Activated naive CD4-positive, alpha-beta T cell treated with anti-CD3 and anti-CD28 coated beads for 36 hours (primary cell): ENCODE data around the gene AKIP1. TPM values are rescaled to one million over a fixed set of nuclear protein-coding genes. Genes with fewer than 3 reads are reported as not detected.

Source experiments
- CTCF ChIA-PET: fragments of 350-600 bp; sonication (Branson Sonifier 250); formaldehyde crosslinking; loops from one replicate; lab custom pipeline; 2021; ENCODE audit warnings: antibody characterized with exemption; lab: Charles Lee
- DNase-seq: peaks from one replicate; pipeline ENCODE4 v3.0.0-alpha.2; 2020
- H3K27ac Mint-ChIP-seq: one replicate; pipeline ENCODE4 v1.8.0; 2021; ENCODE audit warnings: mild to moderate bottlenecking, mixed read lengths
- H3K27me3 Mint-ChIP-seq: one replicate; pipeline ENCODE4 v1.8.0; 2021; ENCODE audit warnings: low read depth, mixed read lengths
- H3K36me3 Mint-ChIP-seq: one replicate; pipeline ENCODE4 v1.8.0; 2021; ENCODE audit warnings: low read depth, mixed read lengths
- H3K4me1 Mint-ChIP-seq: one replicate; pipeline ENCODE4 v1.8.0; 2021; ENCODE audit warnings: low read depth, mixed read lengths
- H3K4me3 Mint-ChIP-seq: one replicate; pipeline ENCODE4 v1.8.0; 2021; ENCODE audit warnings: mild to moderate bottlenecking, moderate library complexity, mixed read lengths
- H3K9me3 Mint-ChIP-seq: one replicate; pipeline ENCODE4 v1.8.0; 2021; ENCODE audit warnings: mixed read lengths
- intact Hi-C: fragments of 100-400 bp; cut with micrococcal nuclease; formaldehyde crosslinking; loops from one replicate; pipeline ENCODE4 v1.15.1; 2023
- total RNA-seq, 2 experiments: library from RNA; stranded (reverse); gene quantifications; one replicate each; pipeline ENCODE4 v1.2.3, GENCODE V29; 2021

Gene AKIP1
- total RNA-seq, 2 experiments from 2014 or later: 41.5 to 43.9 TPM

DNA sequence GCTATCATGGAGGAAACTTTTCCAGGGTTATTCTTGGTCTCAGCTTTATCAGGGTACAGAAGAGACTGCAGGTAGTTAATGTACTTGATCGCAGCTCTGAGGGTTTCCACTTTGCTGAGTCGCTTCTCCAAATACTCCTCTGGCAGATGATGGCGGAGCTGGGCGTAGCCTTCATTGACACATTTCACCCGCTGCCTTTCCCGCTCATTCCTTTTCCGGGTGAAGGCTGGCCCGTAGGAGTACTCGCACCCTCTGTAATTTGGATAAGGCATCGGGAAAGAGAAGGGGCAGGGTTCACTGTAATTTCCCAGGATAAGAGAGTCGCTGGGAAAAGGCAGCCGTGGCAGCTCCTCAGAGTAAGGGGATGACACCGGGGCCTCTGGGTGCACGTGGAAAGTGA, 26.7 kb downstream of the AKIP1 start:
- no peaks in the 10 kb centered on the region for H3K9me3 Mint-ChIP-seq
- H3K27me3 Mint-ChIP-seq: peaks cover 2% of the 10 kb centered on the region
- no peak overlapping the region for H3K27ac Mint-ChIP-seq
- CTCF ChIA-PET: interaction anchor here (1.0 to 1.7 kb wide), 2 partner anchors 22 to 23 kb away, joined by 3 to 4 read pairs; no protein-coding TSS in a partner anchor
- DNase-seq: no peak
- no peak overlapping the region for H3K4me3 Mint-ChIP-seq
- no peaks in the 10 kb centered on the region for H3K4me1 Mint-ChIP-seq
- intact Hi-C loops: no loop called here
- no peaks in the 10 kb centered on the region for H3K36me3 Mint-ChIP-seq

DNA sequence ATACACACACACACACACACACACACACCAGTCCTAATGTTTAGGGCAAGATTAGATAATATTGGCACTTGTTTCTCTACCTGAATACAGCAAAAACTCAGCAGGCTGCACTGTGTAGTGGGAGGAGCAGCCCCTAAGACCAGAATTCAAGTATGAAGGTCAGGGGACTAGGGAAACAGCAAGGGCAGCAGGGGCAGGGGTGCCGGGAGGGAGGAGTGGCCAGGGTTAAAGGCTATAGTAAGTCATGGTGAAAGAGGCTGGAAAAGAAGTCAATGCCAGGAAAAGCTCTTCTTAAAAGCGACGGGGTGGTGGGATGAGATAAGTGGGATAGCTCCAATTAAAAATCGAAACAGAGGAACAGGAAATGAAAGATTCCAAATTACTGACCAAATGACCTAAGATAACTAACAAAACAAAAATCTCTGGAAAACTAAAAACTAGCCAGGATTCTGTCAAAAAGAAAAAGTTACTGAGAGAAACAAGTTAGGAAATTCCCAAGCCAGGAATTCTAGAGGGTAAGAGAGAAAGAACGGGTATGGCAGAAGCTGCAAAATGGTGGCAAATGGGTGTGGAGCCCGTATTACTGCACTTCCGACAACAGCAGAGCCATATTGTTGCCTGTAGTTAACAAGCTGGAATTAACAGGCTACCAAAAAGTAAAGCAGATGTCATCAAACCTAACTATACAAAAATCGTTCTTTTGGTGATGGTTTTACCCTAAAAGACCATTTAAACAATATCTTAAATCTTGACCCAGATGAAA, 30.5 kb downstream of the AKIP1 start:
- CTCF ChIA-PET: interaction anchor here (1.0 to 1.9 kb wide), 2 partner anchors 18 kb away, joined by 3 to 5 read pairs; no protein-coding TSS in a partner anchor
- intact Hi-C loops: no loop called here
- Mint-ChIP-seq H3K36me3 (peaks cover 3% of the 10 kb centered on the region), H3K4me1 (no peaks in the 10 kb centered on the region), H3K27me3 (peaks cover 2% of the 10 kb centered on the region), H3K9me3 (no peaks in the 10 kb centered on the region), H3K4me3 (no peak overlapping the region), H3K27ac (no peak overlapping the region)
- DNase-seq: no peak

DNA sequence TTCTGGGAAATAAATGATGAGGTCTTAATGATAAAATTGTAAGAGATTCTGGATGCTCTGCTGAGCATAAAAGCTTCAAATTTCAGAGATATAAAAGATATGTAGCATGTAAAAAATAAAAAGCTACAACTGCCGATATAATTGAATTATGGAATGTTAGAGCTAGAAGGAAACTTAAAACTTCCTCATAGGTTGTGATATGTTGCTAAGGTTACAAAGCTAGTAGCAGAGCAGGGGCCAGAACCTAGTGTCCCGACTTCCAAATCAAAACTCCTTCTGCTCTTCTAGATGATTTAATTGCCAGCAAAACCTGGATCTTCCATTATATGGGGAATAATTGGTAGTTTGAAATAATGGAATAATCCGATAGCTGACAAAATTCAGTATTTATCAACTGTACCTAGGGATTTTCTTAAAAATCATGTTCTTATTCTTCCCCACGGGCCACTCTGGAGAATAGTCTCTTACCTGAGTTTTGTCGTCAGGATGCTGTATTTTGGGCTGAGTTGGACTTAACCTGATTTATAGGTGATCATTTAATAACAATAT, 31.6 kb downstream of the AKIP1 start, which contains the start of gene ASCL3:
Gene ASCL3, minus strand, starts transcription at position 499 of the 549 bp plus-strand sequence. CDS start 4,855 bp downstream, outside the sequence.
- Mint-ChIP-seq H3K27me3 (peaks cover 2% of the 10 kb centered on the region), H3K4me3 (no peak within 1 kb of the TSS), H3K27ac (no peak within 1 kb of the TSS), H3K36me3 (peaks cover 10% of the 10 kb centered on the region), H3K4me1 (no peaks in the 10 kb centered on the region), H3K9me3 (no peaks in the 10 kb centered on the region)
- DNase-seq: no peak
- intact Hi-C loops: no loop called here
- CTCF ChIA-PET: interaction anchor here (1.0 kb wide), 1 partner anchor 17 kb away, joined by 3 read pairs; no protein-coding TSS in a partner anchor

DNA sequence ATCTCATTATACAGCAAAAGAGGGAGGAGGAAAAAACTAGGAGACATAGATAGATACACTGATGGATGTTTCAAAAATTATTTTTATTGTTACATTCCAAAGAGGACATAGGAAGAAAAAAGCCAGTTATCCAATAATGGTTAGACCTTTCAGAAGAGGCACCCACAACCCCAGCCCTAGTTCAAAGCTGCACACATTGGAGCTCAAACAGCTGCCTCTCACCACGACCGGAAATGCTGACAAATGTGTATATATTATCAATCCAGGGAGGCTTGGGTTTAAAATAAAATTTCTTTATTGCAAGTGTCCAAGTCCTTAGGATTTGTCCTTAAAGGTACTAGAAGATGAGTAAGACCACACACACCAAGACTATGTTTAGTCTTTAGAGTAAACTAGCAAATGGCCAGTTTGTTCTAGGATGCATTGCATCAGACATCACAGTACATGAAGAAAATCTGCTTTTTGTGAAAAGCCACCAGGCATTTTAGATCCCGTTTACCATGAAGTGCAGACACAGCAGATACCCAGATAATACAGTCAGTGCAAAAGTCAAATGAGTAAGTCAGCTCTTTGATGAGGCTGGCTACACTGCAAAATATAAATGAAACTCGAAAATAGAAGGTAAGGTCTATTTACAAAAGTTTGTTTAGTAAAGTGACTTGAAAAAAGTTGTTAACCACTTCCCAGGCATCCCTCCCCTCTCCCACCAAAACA, 36.4 kb downstream of the AKIP1 start:
- intact Hi-C loops: no loop called here
- Mint-ChIP-seq H3K9me3 (no peaks in the 10 kb centered on the region), H3K4me3 (no peak overlapping the region), H3K36me3 (peaks cover 31% of the 10 kb centered on the region), H3K27ac (no peak overlapping the region), H3K4me1 (no peaks in the 10 kb centered on the region), H3K27me3 (no peaks in the 10 kb centered on the region)
- no peak for DNase-seq
- CTCF ChIA-PET: interaction anchor here (0.7 to 0.9 kb wide), 2 partner anchors 25 to 36 kb away, joined by 4 read pairs; no protein-coding TSS in a partner anchor

DNA sequence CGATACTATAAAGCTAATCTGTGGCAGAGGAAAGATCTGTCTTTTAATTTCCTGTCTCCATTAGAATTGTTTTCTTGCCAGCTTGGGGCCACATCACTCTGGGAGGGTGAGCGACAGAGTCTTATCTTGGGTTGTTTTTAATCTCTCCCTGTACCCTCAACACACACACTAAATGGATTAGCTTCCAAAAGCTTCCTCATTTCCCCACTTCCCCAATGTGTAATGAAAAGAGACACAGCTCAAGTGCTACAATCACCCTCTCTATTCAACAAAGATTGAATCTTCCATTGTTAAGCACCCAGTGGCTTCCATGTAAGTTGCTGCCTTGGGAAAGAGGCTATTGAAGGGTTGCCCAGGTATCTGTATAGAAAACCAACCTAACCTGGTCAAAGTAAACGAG, 37.9 kb downstream of the AKIP1 start:
- no peaks in the 10 kb centered on the region for H3K9me3 Mint-ChIP-seq
- CTCF ChIA-PET: interaction anchor here (0.6 to 2.6 kb wide), 3 partner anchors 10 to 34 kb away, joined by 3 to 8 read pairs (median 4); no protein-coding TSS in a partner anchor
- H3K4me1 Mint-ChIP-seq: no peaks in the 10 kb centered on the region
- H3K36me3 Mint-ChIP-seq: peaks cover 32% of the 10 kb centered on the region
- no peak for DNase-seq
- no peak overlapping the region for H3K4me3 Mint-ChIP-seq
- no peak overlapping the region for H3K27ac Mint-ChIP-seq
- no peaks in the 10 kb centered on the region for H3K27me3 Mint-ChIP-seq
- intact Hi-C loops: no loop called here

DNA sequence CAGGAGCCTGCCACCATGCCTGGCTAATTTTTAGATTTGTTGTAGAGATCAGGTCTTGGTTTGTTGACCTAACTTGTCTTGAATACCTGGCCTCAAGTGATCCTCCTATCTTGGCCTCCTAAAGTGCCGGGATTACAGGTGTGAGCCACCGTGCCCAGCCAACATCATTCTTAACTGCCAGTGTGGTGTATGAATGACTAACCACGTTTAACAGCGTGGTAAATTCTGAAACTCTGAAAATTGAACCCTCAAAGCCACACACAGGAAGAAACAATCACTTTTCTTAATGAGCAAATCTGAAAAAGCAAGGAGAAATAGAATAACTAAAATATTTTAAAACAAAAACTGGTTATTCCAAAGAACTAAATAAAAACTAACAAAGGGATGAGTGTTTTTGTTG, 45.9 kb downstream of the AKIP1 start:
- H3K27ac Mint-ChIP-seq: no peak overlapping the region
- no peaks in the 10 kb centered on the region for H3K9me3 Mint-ChIP-seq
- peaks cover 11% of the 10 kb centered on the region for H3K36me3 Mint-ChIP-seq
- H3K4me3 Mint-ChIP-seq: no peak overlapping the region
- DNase-seq: peak; percentile 26
- intact Hi-C loops: loop anchor here (10.0 kb wide), 1 partner anchor 392 kb away; no protein-coding TSS in a partner anchor
- CTCF ChIA-PET: interaction anchor here (0.6 kb wide), 1 partner anchor 168 kb away, joined by 3 read pairs; no protein-coding TSS in a partner anchor
- H3K4me1 Mint-ChIP-seq: peaks cover 27% of the 10 kb centered on the region
- no peaks in the 10 kb centered on the region for H3K27me3 Mint-ChIP-seq

DNA sequence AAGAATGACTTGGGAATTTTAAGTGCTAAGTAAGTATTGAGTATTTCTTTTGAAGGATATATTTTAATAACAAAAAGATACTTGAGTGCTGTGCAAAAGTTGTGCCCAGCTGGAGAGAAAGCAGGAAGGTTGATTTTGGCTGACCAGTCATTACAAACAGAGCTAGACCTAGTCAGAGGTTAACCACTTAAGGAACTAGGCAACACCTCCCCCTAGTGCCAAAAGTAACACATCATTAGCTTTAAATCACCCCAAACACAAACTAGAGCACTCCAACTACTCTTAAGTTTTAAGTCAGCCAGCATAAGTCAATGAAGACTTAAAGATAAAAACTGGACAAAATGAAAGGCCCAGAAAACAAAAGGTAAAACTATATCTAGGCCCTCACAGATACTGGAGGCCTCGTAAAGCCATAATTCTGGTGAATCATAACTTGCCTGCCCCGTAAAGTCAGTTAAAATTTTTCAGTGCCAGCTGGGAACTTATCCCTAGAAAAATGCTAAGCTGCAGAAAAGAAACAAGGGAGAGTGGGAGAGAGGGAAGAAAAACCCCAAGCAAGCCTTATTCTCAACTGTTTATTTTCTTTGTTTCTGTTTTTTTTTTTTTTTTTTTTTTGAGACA, 48.7 kb downstream of the AKIP1 start:
- DNase-seq: peak; percentile 56
- Mint-ChIP-seq H3K36me3 (peaks cover 9% of the 10 kb centered on the region), H3K27me3 (no peaks in the 10 kb centered on the region), H3K4me3 (no peak overlapping the region), H3K4me1 (peaks cover 37% of the 10 kb centered on the region), H3K27ac (no peak overlapping the region), H3K9me3 (no peaks in the 10 kb centered on the region)
- CTCF ChIA-PET: interaction anchor here (0.6 to 3.5 kb wide), 34 partner anchors 10 to 766 kb away, joined by 3 to 42 read pairs (median 4); partner anchors contain the start of genes AKIP1, NRIP3, RPL27A and TRIM66
- intact Hi-C loops: loop anchor here (1.0 to 10.0 kb wide), 8 partner anchors 45 to 735 kb away; partner anchors contain the start of genes RPL27A and TRIM66

DNA sequence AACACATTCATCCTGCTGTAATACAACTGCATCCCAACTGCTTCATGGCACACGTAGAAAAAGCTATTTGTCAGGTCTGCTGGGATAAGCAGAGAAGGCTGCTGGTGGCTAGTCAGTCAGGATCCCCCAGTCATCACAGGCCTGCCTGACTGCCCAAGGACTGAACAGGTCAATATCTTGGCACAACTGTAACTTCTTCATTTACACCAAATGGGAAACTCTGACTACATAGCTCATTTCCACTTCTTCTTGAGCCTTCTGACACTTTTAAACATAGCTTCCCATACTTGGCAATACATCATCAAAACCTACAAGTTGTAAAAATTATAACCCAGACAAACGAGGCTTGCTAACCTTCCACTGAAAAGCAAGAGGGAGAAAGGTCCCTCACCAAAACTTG, 50.4 kb downstream of the AKIP1 start:
- Mint-ChIP-seq H3K27me3 (no peaks in the 10 kb centered on the region), H3K4me3 (no peak overlapping the region), H3K4me1 (peaks cover 43% of the 10 kb centered on the region), H3K9me3 (no peaks in the 10 kb centered on the region), H3K36me3 (peaks cover 6% of the 10 kb centered on the region), H3K27ac (no peak overlapping the region)
- CTCF ChIA-PET: interaction anchor here (0.9 to 3.5 kb wide), 5 partner anchors 8 to 148 kb away, joined by 3 to 42 read pairs (median 3); no protein-coding TSS in a partner anchor
- intact Hi-C loops: loop anchor here (5.0 kb wide), 1 partner anchor 129 kb away; no protein-coding TSS in a partner anchor
- no peak for DNase-seq

DNA sequence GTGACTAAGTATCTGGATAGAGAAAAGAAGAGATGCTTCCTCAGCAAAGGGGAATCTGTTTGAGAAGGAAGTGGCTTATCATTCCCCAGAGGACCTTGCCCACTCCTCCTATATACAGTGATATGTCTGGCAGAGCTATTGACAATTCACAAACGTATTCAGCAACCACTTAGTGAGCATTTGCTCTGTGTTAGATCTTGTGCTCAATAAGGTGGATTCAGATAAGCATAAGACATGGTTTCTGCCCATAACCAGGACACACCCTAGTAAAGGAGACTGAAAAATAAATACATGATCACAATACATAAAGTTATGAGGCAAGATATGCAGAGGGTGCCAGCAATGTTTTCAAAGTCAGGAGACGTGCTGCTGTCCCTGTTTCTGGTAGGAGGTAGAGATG, 51.9 kb downstream of the AKIP1 start:
- Mint-ChIP-seq H3K27ac (peak overlapping the region; percentile 33), H3K27me3 (no peaks in the 10 kb centered on the region), H3K4me3 (peak overlapping the region; percentile 58), H3K4me1 (peaks cover 35% of the 10 kb centered on the region), H3K9me3 (no peaks in the 10 kb centered on the region), H3K36me3 (peaks cover 9% of the 10 kb centered on the region)
- DNase-seq: no peak
- intact Hi-C loops: loop anchor here (5.0 kb wide), 1 partner anchor 131 kb away; no protein-coding TSS in a partner anchor
- CTCF ChIA-PET: no interaction called here

DNA sequence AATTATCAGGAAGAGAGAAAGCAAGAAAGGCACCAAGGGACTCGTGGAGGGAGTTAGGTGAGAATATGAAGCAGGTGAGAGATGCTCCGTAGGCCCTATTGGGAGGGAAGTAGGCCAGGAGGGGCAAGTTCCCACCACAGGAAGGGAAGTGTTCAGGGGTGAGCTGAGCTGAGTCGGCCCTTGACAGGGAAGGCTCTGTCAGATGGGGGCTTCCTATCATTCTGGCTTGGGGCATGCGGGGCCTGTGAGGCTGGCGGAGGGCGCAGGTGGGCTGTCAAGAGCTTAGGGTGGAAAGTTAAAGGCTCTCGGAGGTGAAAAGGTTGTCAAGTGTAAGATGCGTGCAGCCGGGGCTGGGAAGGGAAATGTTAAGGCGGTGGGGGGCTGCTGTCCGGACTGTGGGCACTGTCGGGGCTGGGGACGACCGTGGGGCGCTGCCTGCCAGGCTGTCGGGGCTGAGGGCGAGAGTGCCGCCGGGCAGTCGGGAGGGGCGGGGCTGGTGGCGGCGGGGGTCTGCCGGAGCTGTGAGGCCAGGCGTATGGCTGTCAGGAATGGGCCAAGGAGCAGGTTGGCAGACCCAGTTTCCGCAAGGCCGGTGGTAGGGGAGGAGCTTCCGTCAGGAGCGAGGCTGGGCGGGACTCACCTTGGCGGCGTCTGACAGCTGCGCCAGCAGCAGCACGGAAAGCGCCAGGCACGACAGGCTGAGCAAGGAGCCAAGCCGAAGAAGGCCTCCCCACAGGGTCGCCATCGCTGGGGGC, 52.8 kb downstream of the AKIP1 start:
- DNase-seq: peak; percentile 84
- Mint-ChIP-seq H3K4me1 (peaks cover 33% of the 10 kb centered on the region), H3K4me3 (peak overlapping the region; percentile 98), H3K27ac (peak overlapping the region; percentile 88), H3K36me3 (peaks cover 9% of the 10 kb centered on the region), H3K9me3 (no peaks in the 10 kb centered on the region), H3K27me3 (no peaks in the 10 kb centered on the region)
- CTCF ChIA-PET: interaction anchor here (0.6 to 1.4 kb wide), 3 partner anchors 174 to 796 kb away, joined by 3 to 11 read pairs (median 3); no protein-coding TSS in a partner anchor
- intact Hi-C loops: loop anchor here (1.0 to 5.0 kb wide), 7 partner anchors 38 to 351 kb away; partner anchors contain the start of genes RPL27A, TMEM41B and TRIM66
